Liver (tissue), 3 donors: ENCODE results near the gene ASTN1.

Experiments
- ATF3 ChIP-seq: IDR thresholded peaks from 2 replicates; pipeline ENCODE4 v1.6.1; 2016; ENCODE audit warnings: antibody characterized with exemption
- CTCF ChIP-seq: fragments of 150-350 bp; IDR thresholded peaks from 2 replicates; pipeline ENCODE4 v1.5.1; 2017; ENCODE audit warnings: improper control_type of control experiment, low read depth, low read length; ENCODE audit not compliant: missing input control
- EGR1 ChIP-seq, 2 donors: IDR thresholded peaks; 2 replicates each; pipeline ENCODE4 v1.6.1; 2016 to 2018; ENCODE audit warnings: antibody characterized with exemption in 2 of 2, low read depth in 2 of 2
- HNF4A ChIP-seq, 2 donors: conservative IDR thresholded peaks; 2 replicates each; pipeline ENCODE4 v1.6.1; 2016; ENCODE audit warnings: antibody characterized with exemption in 2 of 2, mild to moderate bottlenecking in 2 of 2
- JUND ChIP-seq, 2 donors: IDR thresholded peaks; 2 replicates each; pipeline ENCODE4 v1.6.1; 2016; ENCODE audit warnings: antibody characterized with exemption in 2 of 2
- NR2F2 ChIP-seq: IDR thresholded peaks from 2 replicates; pipeline ENCODE4 v1.6.1; 2016; ENCODE audit warnings: antibody characterized with exemption
- REST ChIP-seq: IDR thresholded peaks from 2 replicates; pipeline ENCODE4 v1.6.1; 2016; ENCODE audit warnings: antibody characterized with exemption, mild to moderate bottlenecking
- RXRA ChIP-seq, 2 donors: IDR thresholded peaks; 2 replicates each; pipeline ENCODE4 v1.6.1; 2017 to 2018; ENCODE audit warnings: antibody characterized with exemption in 2 of 2, mild to moderate bottlenecking in 1 of 2
- SP1 ChIP-seq: IDR thresholded peaks from 2 replicates; pipeline ENCODE4 v1.6.1; 2018; ENCODE audit warnings: antibody characterized with exemption, mild to moderate bottlenecking
- TAF1 ChIP-seq: conservative IDR thresholded peaks from 2 replicates; pipeline ENCODE4 v1.6.1; 2016; ENCODE audit warnings: antibody characterized with exemption, mild to moderate bottlenecking
- ZBTB33 ChIP-seq: IDR thresholded peaks from 2 replicates; pipeline ENCODE4 v1.6.1; 2016; ENCODE audit warnings: antibody characterized with exemption
- TF ChIP-seq, protein P1 (sequence below): IDR thresholded peaks from 2 replicates; pipeline ENCODE4 v1.6.1; 2016; ENCODE audit warnings: antibody characterized with exemption
- donor health status: healthy.
- donor health status: healthy.

GRCh38 chr1:176943783-176944182 is 220.7 kb downstream of the ASTN1 start:
- TF ChIP-seq CTCF (no peak), JUND (IDR thresholded peaks at IDR 0.05) (no peak), TAF1 (no peak), EGR1 (IDR thresholded peaks at IDR 0.05; ENCODE audit: low read depth in 2 of 2) (no peak), RXRA (IDR thresholded peaks at IDR 0.05) (no peak), NR2F2 (no peak), SP1 (no peak), ZBTB33 (no peak), ATF3 (no peak), REST (no peak), HNF4A (conservative IDR thresholded peaks at IDR 0.05) (no peak)
- TF ChIP-seq, protein P1, sequence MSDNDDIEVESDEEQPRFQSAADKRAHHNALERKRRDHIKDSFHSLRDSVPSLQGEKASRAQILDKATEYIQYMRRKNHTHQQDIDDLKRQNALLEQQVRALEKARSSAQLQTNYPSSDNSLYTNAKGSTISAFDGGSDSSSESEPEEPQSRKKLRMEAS, result no peak
